ENCODE measurements around the gene SPATA7.

SPATA7 gene

DNA sequence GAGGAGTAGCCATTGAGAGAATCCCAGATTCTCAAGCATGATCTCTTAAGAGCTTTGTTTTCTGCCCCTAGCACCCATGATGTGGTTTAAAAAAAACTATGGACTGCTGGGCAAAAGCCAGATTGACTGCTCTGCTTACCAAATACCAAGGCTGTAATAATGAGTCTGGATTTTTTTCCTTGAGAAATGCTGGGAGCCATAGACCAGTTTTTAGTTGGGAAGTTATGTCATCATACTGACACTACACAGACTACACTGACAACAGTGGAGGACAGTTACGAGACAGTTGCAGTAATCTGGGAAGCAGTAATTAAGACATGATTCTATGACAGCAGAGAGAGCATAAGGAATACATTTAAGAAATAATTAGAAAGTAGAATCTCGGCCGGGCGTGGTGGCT is 35.8 kb downstream of the SPATA7 start:
- no peak for DNase-seq

- no peak for DNase-seq
Measured at GRCh38 chr14:88422047-88422446, 36.6 kb downstream of the SPATA7 start.

DNA sequence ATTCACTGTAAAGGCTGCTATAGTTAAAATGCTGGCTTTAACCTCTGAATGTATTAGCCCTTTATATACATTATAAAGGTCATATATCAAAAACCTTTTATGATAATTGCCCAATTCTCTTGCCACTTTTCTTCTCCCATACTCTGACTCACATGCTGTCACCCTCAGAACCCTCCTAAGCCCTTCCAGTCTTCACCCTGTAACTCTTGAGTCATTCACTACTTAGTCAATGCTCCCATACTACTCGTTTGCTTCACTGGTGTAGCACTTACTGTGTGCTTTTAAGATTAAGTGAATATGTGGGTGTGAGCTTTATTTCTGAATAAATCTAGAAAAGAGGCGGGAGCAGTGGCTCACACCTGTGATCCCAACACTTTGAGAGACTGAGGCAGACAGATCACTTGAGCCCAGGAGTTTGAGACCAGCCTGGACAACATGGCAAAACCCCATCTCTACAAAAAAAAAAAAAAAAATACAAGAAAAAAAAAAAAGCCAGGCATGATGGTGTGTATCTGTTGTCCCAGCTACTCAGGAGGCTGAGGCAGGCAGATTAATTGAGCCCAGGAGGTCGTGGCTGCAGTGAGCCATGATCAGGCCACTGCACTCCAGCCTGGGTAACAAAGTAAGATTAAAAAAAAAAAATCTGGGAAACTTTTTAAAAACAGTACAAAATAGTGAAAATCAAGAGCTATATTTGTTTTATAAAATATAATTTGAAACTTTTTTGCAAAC is 37.6 kb downstream of the SPATA7 start:
- DNase-seq, result no peak

- no peak for DNase-seq
Measured at GRCh38 chr14:88424573-88424972, 39.1 kb downstream of the SPATA7 start.

DNA sequence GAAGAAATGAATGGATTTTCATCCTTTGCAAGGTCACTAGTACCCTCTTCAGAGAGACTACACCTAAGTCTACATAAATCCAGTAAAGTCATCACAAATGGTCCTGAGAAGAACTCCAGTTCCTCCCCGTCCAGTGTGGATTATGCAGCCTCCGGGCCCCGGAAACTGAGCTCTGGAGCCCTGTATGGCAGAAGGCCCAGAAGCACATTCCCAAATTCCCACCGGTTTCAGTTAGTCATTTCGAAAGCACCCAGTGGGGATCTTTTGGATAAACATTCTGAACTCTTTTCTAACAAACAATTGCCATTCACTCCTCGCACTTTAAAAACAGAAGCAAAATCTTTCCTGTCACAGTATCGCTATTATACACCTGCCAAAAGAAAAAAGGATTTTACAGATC is 40.8 kb downstream of the SPATA7 start:
- no peak for DNase-seq

DNA sequence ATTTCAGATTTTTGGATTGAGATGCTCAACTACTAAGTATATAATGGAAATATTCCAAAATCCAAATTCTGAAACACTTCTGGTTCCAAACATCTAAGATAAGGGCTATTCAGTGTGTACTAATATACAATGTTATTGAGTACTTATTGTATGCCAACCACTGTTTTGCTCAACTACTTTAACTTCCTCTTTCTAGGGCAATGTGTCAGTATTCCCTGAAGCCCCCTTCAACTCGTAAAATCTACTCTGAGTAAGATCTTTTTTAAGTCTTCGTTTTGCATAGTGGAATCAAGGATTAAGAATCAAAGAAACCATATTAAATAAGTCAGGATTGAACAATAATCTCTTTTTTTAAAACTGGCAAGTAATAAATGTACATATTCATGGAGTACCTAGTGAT is 45.5 kb downstream of the SPATA7 start:
- no peak for DNase-seq

- DNase-seq, result no peak
Measured at GRCh38 chr14:88437658-88438057, 52.2 kb downstream of the SPATA7 start.

- no peak for DNase-seq
Measured at GRCh38 chr14:88439088-88439487, 53.6 kb downstream of the SPATA7 start.

DNA sequence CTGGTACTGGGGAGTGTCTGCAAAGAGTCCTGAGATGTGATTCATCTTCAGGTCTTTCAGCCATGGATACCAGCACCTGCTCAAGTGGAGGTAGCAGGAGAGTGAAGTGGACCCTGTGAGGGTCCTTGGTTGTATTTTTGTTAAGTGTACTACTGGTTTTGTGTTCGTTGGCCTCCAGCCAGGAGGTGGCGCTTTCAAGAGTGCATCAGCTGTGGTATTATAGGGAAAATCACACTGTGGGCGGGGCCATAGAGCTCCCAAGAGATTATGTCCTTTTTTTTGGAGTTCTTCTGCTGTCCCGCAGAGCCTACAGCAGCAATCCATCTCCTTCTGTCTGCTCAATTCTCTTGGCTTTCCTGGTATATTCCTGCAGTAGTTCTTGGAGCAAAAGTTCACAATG is 66.8 kb downstream of the SPATA7 start:
- no peak for DNase-seq

GRCh38 chr14:88454886-88455285 is 69.4 kb downstream of the SPATA7 start:
- no peak for DNase-seq

DNA sequence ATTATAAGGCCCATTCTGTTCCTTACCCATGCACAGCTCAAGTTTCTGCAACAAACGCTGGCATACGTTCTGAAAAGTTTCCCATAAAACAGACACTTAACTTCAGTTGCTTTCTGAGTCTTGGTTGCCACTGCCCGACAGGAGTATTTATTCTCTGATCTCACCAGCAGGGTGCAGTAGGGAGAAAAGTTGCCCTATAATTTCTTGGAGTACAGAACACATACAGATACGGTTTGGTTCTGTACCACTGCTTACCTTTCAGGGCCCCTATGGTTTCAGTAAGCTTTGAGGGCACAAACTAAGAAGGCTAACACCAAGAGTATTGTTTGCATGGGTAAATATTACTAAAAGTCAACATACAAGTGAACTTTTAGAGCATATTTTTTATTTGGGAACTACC is 77.9 kb downstream of the SPATA7 start:
- DNase-seq, result peak; percentile 2 to 3

- no peak for DNase-seq
Measured at GRCh38 chr14:88468406-88468805, 82.9 kb downstream of the SPATA7 start.

GRCh38 chr14:88470542-88471440 is 85.3 kb downstream of the SPATA7 start:
- no peak for DNase-seq

GRCh38 chr14:88473791-88474190 is 88.3 kb downstream of the SPATA7 start:
- DNase-seq, result no peak

DNA sequence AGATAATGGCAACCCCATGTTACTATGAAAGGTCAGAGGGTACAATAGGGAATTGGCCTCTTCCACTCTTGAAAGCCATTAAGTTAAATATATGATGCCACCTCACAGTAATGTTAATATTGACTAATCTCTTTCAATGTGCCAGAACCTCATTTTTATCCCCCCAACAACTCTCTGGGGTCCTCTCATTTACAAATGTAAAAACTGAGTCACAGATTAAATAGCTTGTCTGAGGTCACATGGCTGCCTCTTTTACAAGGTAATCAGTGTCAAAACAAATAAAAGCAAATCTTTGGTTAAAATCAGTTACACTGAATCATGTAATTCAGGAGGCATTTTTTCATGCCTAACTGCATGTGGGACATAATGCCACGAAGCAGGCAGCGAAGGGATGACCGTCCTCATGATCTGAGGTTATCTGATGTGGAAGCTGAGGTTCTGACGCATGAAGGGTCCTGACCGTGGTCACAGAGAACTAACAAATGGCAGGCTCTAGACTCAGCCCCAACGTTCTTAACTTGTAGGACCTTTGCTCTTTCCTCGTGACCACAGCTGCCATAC is 90.8 kb downstream of the SPATA7 start:
- DNase-seq, result no peak

GRCh38 chr14:88476825-88477224 is 91.4 kb downstream of the SPATA7 start:
- DNase-seq, result no peak

GRCh38 chr14:88477513-88478250 is 92.2 kb downstream of the SPATA7 start:
- DNase-seq, result no peak

DNA sequence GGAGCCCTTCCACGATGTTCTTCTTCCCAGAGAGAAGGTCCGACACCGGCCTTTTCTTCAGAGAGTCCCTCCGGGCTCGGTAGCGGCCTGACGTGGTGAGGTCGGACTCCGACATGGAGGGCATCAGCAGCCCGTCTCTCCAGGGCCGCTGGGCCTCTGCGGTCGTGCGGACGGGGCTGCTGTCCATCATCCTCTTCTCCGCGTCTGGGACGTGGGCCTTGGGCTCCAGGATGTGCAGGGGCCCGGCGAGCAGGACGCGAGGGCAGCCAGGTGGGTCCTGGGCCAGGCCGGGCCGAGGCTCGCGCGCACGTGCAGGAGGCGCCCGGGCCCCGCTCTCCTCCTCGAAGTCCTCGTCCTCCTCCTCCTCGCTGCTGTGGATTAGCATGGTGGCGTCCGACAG is 93.5 kb downstream of the SPATA7 start:
- DNase-seq, result no peak

DNA sequence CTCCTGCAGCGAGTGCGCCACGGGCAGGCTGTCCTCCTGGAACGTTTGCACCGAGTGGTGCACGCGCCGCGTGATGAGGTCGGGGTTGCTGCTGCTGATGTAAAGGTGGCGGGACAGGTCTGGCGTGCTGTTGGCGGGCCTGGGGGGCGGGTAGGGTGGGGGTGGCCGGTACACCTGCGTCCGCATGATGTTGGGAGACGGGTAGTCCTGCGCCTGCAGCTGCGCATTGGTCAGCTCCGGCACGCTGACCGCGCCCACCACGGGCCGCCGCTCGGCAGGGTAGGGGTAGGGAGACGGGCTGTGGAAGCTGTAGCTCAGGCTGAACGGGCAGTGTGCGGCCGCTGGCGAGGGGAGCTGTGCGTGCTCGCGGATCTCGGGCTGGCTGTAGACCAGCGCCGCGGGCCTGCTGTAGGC is 94.1 kb downstream of the SPATA7 start:
- DNase-seq, result no peak

GRCh38 chr14:88481059-88481458 is 95.6 kb downstream of the SPATA7 start:
- DNase-seq, result no peak

DNA sequence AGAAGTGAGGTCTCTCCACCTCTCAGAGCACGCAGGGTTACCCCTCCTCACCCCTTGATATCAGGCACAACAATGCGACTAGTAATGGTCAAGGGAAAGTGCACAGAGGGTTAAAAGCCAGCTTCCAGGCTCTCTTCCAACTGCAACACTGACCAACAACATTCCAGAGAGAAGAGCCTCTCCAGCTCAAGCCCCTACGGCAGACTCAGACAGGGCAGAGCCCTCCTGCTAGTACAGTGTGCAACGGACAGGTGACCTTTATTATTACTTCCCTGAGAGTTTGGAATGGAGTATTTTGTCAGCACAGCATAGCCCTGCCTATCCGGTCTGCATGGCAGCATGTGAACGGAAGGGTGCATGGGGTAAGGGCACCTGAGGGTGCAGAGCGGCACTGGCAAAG is 96.3 kb downstream of the SPATA7 start:
- DNase-seq, result no peak

- DNase-seq, result no peak
Measured at GRCh38 chr14:88482524-88482923, 97.1 kb downstream of the SPATA7 start.

Measured in inflammatory macrophage (primary cell).